Activated naive CD8-positive, alpha-beta T cell (primary cell): ENCODE data around the gene PAPLN.

Source experiments
- H3K27ac Mint-ChIP-seq: one replicate; pipeline ENCODE4 v1.8.0; 2021; ENCODE audit warnings: mixed read lengths
- H3K27me3 Mint-ChIP-seq: one replicate; pipeline ENCODE4 v1.8.0; 2021; ENCODE audit warnings: mixed read lengths
- H3K36me3 Mint-ChIP-seq: one replicate; pipeline ENCODE4 v1.8.0; 2021; ENCODE audit warnings: mixed read lengths
- H3K4me1 Mint-ChIP-seq: one replicate; pipeline ENCODE4 v1.8.0; 2021; ENCODE audit warnings: low read depth, mixed read lengths
- H3K4me3 Mint-ChIP-seq: one replicate; pipeline ENCODE4 v1.8.0; 2021; ENCODE audit warnings: mild to moderate bottlenecking, mixed read lengths
- H3K9me3 Mint-ChIP-seq: one replicate; pipeline ENCODE4 v1.8.0; 2021; ENCODE audit warnings: low read depth, mixed read lengths

The PAPLN gene

DNA sequence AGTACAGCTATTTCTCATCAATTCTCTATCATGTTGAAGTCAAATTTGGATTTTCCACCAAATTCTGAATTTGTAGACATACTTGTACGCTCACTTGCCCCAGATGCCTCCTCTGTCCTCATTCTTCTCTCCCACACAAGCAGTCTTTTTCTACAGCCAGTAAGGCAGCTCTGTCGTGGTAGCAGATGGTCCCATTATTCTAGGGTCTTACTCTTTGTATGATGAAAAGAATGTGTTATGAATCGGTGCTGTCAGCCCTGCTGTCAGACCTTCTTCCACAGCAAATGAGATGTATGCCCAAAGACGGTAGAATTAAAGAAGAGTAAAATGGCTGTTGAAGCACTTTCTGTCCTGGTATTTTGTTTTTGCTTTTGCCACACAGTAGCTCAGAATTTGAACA is 17.2 kb upstream of the PAPLN start:
- no peaks in the 10 kb centered on the region for H3K4me1 Mint-ChIP-seq
- no peak overlapping the region for H3K4me3 Mint-ChIP-seq
- peaks cover 14% of the 10 kb centered on the region for H3K36me3 Mint-ChIP-seq
- no peak overlapping the region for H3K27ac Mint-ChIP-seq
- no peaks in the 10 kb centered on the region for H3K9me3 Mint-ChIP-seq
- no peaks in the 10 kb centered on the region for H3K27me3 Mint-ChIP-seq

DNA sequence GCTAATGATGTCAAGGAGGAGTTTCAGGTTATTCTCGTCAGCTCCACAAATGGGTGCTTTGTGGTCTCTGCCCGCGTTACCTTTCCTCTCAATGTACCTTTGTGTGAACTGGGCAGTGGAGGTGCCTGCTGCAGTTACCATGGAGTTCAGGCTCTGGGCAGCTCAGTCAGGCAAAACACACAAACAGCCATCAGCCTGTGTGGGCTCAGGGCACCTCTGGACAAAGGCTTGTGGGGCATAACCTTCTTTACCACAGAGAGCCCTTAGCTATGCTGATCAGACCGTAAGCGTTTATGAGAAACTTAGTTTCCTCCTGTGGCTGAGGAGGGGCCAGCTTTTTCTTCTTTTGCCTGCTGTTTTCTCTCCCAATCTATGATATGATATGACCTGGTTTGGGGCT is 16.7 kb upstream of the PAPLN start:
- H3K4me1 Mint-ChIP-seq = no peaks in the 10 kb centered on the region
- H3K4me3 Mint-ChIP-seq = no peak overlapping the region
- no peak overlapping the region for H3K27ac Mint-ChIP-seq
- H3K27me3 Mint-ChIP-seq = no peaks in the 10 kb centered on the region
- H3K36me3 Mint-ChIP-seq = peaks cover 14% of the 10 kb centered on the region
- no peaks in the 10 kb centered on the region for H3K9me3 Mint-ChIP-seq

DNA sequence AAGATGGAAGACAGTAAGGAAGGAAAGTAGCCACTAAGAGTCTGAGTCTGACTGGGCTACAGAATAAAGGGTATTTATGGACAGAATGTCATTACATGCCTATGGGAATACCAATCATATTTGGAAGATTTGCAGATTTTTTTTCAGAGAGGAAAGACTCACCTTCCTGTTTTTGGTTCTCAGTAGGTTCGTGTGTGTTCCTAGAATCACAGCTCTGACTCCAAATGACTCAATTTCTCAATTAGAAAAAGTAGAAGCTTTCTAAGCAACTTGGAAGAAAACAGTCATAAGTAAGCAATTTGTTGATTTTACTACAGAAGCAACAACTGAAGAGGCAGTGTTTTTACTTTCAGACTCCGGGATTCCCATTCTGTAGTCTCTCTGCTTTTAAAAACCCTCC is 15.4 kb upstream of the PAPLN start:
- Mint-ChIP-seq H3K4me3 (no peak overlapping the region), H3K27me3 (no peaks in the 10 kb centered on the region), H3K36me3 (peaks cover 12% of the 10 kb centered on the region), H3K27ac (no peak overlapping the region), H3K9me3 (no peaks in the 10 kb centered on the region), H3K4me1 (no peaks in the 10 kb centered on the region)

DNA sequence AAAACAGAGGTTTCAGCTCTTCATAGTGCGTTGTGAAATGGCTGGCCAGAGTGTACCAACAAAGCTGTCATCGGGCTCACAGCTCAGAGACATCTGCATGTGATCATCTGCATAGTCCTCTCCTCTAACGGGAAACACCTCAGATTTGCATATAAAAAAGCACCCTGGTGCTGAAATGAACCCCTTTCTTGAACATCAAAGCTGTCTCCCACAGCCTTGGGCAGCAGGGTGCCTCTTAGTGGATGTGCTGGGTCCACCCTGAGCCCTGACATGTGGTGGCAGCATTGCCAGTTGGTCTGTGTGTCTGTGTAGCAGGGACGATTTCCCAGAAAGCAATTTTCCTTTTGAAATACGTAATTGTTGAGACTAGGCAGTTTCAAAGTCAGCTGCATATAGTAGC is 14.3 kb upstream of the PAPLN start:
- Mint-ChIP-seq H3K36me3 (peaks cover 11% of the 10 kb centered on the region), H3K27ac (no peak overlapping the region), H3K9me3 (no peaks in the 10 kb centered on the region), H3K4me3 (no peak overlapping the region), H3K27me3 (no peaks in the 10 kb centered on the region), H3K4me1 (no peaks in the 10 kb centered on the region)

DNA sequence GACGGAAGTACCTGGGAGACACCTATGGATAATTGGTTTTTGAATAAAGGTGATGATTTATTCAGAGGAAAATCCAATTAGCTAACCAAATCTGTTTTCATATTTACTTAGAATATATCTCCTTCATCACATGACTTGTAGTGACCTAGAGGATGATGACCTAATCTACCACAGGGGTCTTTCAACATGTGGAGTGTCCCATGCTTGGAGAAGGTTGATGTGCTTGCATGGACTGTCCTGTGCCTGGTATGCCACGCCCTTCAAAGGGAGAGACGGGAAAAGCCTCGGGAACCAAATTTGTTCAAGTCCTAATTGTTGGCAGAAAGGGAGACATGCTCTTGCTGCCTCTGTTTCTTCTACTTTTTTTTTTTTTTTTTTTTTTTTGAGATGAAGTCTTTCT is 11.8 kb upstream of the PAPLN start:
- Mint-ChIP-seq H3K36me3 (peaks cover 5% of the 10 kb centered on the region), H3K4me1 (no peaks in the 10 kb centered on the region), H3K27ac (no peak overlapping the region), H3K4me3 (no peak overlapping the region), H3K27me3 (no peaks in the 10 kb centered on the region), H3K9me3 (no peaks in the 10 kb centered on the region)

DNA sequence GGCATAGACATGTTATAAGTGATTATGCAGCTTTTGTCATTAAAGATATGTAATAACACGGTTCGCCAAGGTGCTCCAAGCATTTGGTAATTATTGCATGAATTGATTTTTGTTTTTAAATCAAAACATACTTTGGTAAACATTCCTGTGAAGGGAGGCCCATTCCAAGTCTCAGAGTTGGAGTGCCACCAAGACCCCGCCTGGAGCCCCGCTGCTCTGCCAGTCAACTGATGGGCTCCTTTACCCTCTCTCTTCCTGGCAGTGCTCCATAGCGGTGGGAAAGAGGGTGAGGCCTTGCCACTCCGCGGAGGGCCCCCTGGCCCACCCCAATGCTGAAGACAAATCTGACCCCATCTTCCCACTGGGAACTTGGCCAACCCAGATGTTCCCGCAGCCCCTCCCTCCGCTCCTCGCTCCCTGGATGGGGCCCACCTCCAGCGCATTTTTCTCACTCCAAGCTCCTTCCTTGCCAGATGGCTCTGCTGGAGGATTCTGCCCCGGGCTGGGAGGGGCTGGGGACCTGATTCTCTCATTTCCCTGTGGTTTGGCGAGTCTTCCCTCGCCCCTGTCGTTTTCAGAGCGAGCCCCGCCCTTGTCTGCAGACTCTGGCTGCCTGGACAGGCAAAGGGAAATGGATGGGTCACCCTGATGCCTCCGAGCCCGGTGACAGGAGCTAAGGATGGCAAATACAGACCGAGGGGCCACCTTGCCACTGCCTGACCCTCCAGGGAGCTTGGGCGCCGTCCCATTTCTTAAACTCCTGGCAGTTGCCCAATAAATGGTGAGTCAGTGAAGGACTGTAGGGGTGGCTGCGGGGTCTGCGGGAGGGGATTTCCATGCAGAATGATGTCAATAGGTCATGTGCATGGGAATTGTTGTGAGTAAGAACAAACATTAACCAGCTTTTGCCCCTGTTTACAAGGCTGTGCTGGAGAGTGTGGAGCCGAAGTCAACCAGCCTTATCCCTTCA is 9.2 kb upstream of the PAPLN start:
- no peaks in the 10 kb centered on the region for H3K36me3 Mint-ChIP-seq

DNA sequence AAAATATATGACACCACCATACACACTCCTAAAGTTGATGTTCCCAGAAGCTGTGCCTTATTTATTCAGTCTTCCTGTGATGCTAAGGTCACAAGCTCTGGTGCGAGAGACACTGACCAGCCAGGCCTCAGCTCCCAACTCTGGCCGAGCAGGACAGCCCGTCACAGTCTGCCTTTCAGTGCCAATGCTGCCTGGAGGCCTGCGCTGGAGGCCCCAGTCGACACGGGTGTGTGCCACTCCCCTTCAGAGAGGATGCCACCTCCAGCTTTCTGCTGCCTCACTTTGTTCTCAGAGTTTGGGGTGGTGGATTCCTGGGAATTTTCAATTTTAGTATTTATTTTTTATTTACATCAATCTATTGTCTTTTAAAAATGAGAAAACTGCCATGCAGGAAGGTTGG is 7.3 kb upstream of the PAPLN start:
- Mint-ChIP-seq H3K4me3 (no peak overlapping the region), H3K27ac (no peak overlapping the region), H3K4me1 (no peaks in the 10 kb centered on the region), H3K27me3 (peaks cover 14% of the 10 kb centered on the region), H3K9me3 (no peaks in the 10 kb centered on the region), H3K36me3 (no peaks in the 10 kb centered on the region)

More for the DNA sequence above, 9.2 kb upstream of the PAPLN start:
- Mint-ChIP-seq H3K9me3 (no peaks in the 10 kb centered on the region), H3K4me1 (no peaks in the 10 kb centered on the region), H3K27ac (no peak overlapping the region), H3K27me3 (peaks cover 3% of the 10 kb centered on the region), H3K4me3 (no peak overlapping the region)

DNA sequence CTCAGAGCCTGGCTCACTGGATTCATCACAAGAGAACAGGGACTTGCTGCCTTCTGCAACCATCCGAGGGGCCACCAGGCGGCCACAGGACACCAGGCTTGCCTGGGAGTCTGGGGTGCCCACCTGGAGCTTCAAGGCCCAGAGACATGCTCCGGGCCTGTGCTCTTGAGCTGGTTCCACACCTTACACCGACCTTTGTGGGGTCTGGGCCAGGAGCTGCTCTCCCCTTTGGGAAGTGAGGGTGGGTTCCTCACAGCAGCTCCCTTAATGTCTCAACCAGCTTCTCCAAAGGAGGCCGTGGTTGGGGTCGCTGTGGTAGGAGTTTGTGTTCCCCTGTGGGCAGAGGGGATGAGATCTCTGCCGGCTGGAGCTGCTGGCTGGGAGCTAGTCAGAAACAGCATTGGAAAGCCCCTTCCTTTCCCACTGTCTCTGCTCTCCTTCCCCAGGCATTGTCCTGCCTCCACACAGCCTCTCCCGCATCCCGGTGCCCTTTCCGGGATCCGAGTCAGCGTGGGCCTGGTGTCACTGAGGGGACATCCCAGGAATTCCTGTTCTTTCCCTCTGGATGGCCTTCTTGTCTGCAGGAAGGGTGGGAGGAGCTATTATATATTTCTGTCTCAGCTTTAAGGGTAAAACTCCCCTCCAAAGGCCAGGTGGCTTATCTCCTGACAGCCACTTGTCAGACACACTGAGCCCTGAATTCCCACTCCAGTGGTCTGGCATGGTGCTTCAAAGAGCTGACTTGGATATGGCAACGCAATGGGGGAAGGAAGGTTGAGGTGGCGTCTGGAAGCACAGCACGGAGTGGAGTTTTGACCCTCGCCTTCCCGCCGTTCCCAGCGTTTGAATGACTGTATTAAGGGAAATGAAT is 5.1 kb upstream of the PAPLN start:
- no peak overlapping the region for H3K27ac Mint-ChIP-seq
- H3K4me1 Mint-ChIP-seq = peaks cover 11% of the 10 kb centered on the region

DNA sequence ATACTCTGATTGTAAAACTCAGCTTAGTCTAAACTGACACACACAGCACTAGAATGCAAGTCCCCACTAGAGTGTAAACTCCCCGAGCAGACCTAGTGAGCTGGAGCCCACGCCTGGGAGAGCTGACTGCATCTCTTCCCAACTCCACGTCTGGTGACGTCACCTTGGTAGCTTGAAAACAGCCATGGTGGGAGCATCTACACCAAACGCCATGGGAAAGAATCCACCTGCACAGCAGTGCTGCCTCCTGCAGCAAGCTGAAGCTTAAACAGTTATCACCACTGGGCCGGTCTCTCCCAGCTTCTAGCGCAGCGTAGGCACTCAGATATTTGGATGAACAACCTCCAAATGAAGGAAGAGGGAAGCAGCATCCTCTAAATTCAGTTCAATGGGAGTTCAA is 4.3 kb upstream of the PAPLN start:
- Mint-ChIP-seq H3K4me3 (no peak overlapping the region), H3K4me1 (peaks cover 11% of the 10 kb centered on the region), H3K27ac (no peak overlapping the region), H3K36me3 (no peaks in the 10 kb centered on the region), H3K27me3 (peaks cover 29% of the 10 kb centered on the region), H3K9me3 (no peaks in the 10 kb centered on the region)

More for the DNA sequence above, 5.1 kb upstream of the PAPLN start:
- no peaks in the 10 kb centered on the region for H3K36me3 Mint-ChIP-seq
- peaks cover 29% of the 10 kb centered on the region for H3K27me3 Mint-ChIP-seq
- H3K9me3 Mint-ChIP-seq = no peaks in the 10 kb centered on the region
- no peak overlapping the region for H3K4me3 Mint-ChIP-seq

DNA sequence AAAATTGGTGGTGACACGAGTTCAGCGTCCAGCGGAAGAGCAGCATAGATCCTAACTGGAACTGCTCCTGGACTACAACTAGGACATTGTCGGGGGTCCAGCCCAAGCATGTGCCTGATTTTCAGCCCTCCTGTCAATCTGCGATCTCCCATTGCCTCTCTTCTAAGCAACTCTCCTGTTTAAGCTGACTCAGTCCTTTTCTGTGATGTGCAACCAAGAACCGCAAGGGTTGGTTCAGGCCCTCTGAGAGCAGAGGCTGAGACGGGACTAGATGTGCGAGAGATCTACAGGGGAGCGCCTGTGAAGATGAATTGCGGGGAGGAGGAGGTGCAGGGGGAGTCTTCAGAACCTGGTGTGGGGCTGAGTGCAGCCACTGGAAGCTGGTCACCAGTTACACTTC is 3.7 kb upstream of the PAPLN start:
- H3K4me3 Mint-ChIP-seq = no peak overlapping the region
- H3K9me3 Mint-ChIP-seq = no peaks in the 10 kb centered on the region
- H3K27me3 Mint-ChIP-seq = peaks cover 29% of the 10 kb centered on the region
- no peak overlapping the region for H3K27ac Mint-ChIP-seq
- H3K36me3 Mint-ChIP-seq = no peaks in the 10 kb centered on the region
- H3K4me1 Mint-ChIP-seq = peaks cover 14% of the 10 kb centered on the region

DNA sequence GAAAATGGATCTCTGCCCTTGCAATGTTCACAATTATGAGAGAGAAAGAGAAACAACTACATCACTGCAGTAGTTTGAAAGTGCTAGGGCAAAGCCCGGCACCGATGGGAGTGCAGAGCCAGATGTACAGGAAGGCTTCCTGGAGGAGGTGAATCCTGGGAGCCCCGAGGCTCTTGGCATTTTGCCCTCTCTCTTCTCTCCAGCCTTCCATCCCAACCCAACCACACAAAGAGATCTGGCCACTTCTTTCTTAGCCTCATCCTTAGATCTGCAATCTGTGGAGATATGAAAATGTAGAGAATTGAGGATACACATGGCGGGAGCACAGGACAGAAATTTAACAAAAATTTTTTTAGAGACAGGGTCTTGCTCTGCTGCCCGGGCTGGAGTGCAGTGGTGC is 3.3 kb upstream of the PAPLN start:
- peaks cover 31% of the 10 kb centered on the region for H3K27me3 Mint-ChIP-seq
- no peaks in the 10 kb centered on the region for H3K9me3 Mint-ChIP-seq
- H3K4me3 Mint-ChIP-seq = no peak overlapping the region

DNA sequence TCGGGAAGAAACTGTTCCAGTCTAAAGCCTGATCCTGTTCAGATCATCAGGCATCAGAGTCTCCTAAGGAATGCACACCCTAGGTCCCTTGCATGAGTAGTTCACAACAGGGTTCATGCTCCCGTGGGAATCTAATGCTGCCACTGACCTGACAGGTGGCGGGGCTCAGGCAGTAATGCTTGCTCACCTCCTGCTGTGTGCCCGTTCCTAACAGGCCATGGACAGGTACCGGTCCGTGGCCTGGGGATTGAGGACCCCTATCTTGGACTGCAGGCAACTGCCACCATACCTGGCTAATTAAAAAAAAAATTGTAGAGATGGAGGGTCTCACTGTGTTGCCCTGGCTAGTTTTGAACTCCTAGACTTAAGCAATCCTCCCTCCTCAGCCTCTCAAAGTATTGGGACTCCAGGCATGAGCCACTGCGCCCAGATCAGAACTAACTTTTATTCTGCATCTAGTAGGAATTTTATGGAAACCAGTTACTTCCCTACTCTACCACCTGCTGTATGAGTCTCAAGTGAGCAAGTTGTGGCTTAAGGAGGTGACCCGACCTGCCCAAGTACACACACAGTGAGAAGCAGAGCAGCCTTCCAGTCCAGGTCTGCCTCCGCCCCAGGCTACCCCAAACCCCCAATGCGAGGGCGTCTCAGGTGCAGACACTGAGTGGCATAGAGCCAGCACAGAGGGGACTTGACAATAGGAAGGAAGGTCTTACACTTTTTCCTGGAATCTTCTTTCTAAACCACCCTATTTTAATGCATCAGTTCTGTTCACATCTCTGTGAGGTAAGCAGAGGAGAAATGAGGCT is 2.5 kb upstream of the PAPLN start:
- Mint-ChIP-seq H3K36me3 (no peaks in the 10 kb centered on the region), H3K4me1 (peaks cover 16% of the 10 kb centered on the region), H3K9me3 (no peaks in the 10 kb centered on the region), H3K27me3 (peaks cover 31% of the 10 kb centered on the region), H3K27ac (no peak overlapping the region), H3K4me3 (no peak overlapping the region)

More for the DNA sequence above, 3.3 kb upstream of the PAPLN start:
- Mint-ChIP-seq H3K36me3 (no peaks in the 10 kb centered on the region), H3K27ac (no peak overlapping the region), H3K4me1 (peaks cover 15% of the 10 kb centered on the region)

DNA sequence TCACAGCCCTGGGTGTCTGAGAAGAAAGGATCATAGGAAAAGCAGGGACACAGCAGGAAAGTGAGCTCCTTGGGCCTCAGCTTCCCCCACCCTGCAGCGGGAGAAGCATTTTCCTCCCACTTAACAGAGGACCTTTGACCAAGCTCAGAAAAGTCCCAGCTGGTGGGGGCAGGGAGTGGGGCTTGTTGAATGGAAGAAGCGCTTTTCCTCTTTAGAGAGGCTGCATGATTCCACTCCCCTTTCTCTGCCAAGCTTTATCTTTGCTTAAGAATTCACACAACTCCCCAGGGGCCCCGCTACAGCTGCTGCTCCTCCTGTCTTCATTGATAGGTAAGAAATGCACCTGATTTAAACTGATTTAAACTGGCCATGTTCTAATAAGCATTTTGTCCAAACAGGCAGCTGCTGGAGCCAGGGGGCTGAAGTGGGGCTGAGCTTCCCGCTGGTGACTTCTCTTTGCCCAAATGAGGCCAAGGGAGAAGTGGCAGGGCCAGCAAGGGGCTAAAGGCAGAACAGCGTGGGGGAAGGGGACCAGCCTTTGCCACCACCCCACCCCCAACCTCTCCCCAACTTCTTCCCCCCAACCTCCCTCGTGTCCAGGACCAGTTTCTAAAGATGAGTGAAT is 1.7 kb upstream of the PAPLN start:
- Mint-ChIP-seq H3K27ac (no peak overlapping the region), H3K36me3 (no peaks in the 10 kb centered on the region), H3K4me3 (no peak overlapping the region), H3K9me3 (no peaks in the 10 kb centered on the region), H3K27me3 (peaks cover 34% of the 10 kb centered on the region), H3K4me1 (peaks cover 16% of the 10 kb centered on the region)

DNA sequence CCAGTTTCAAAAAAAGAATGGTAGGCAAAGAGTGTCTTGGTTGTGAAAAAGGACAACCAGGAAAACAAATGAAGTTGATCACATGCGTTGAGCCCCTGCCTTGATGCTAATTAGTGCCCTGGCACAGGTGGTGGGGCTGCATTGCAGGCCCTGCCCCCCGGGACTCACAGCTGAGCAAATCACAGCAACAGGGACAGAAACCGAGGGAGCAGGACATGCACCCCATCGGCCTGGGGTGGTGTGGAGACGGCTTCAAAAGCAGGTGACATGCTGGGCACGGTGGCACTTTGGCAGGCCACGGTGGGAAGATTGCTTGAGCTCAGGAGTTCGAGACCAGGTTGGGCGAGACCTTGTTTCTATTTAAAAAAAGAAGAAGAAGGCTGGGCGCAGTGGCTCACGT is 1.1 kb upstream of the PAPLN start:
- no peak overlapping the region for H3K4me3 Mint-ChIP-seq
- no peak overlapping the region for H3K27ac Mint-ChIP-seq
- H3K36me3 Mint-ChIP-seq = no peaks in the 10 kb centered on the region
- H3K27me3 Mint-ChIP-seq = peaks cover 35% of the 10 kb centered on the region
- no peaks in the 10 kb centered on the region for H3K9me3 Mint-ChIP-seq
- H3K4me1 Mint-ChIP-seq = peaks cover 16% of the 10 kb centered on the region
